ENCODE data around the gene LENG9. TPM values are rescaled to one million over a fixed set of nuclear protein-coding genes. Genes with fewer than 3 reads are reported as not detected.
A peak's percentile ranks its signal among the peaks of the same experiment; 100 is the strongest.

LENG9 gene
- total and polyA plus RNA-seq, 7 experiments from 2014 or later = 0.09 to 6.1 (median 3.6) TPM

- no peaks in the 10 kb centered on the region for H3K27me3 Mint-ChIP-seq
- peaks cover 0 to 3% (median 0%) of the 10 kb centered on the region in 3 experiments for H3K36me3 ChIP-seq (ENCODE audit: control insufficient read depth in 2 of 3, insufficient read depth in 3 of 3, low read length in 3 of 3)
- no peak for DNase-seq
- no peak overlapping the region for H3K4me3 Mint-ChIP-seq
- peaks cover 0 to 5% of the 10 kb centered on the region in 2 donors for H3K4me1 ChIP-seq (ENCODE audit: control insufficient read depth in 2 of 2, insufficient read depth in 2 of 2, low read length in 2 of 2)
- H3K9me3 Mint-ChIP-seq = no peaks in the 10 kb centered on the region
- H3K27ac ChIP-seq (ENCODE audit: low read depth, low read length) = no peak overlapping the region
- peaks cover 4 to 10% (median 8%) of the 10 kb centered on the region in 5 donors for H3K36me3 Mint-ChIP-seq
- peak; percentile 62 for ATAC-seq
- ChIA-PET POLR2A (interaction anchor here (1.0 to 6.5 kb wide), 3 partner anchors 9 to 19 kb away, joined by 3 to 39 read pairs (median 3); partner anchors contain the start of gene LENG8), CTCF (no interaction called here)
- no peaks in the 10 kb centered on the region for H3K27me3 ChIP-seq (ENCODE audit: control insufficient read depth in 2 of 2, insufficient read depth in 2 of 2, low read length in 2 of 2)
- H3K4me1 Mint-ChIP-seq = peaks cover 15 to 41% (median 23%) of the 10 kb centered on the region in 7 donors
- intact Hi-C loops (cut with micrococcal nuclease) = loop anchor here in 1 of 2 donors (5.0 kb wide), 1 partner anchor 112 kb away; no protein-coding TSS in a partner anchor
- no peak overlapping the region for H3K4me3 ChIP-seq (ENCODE audit: low read length)
- no peaks in the 10 kb centered on the region for H3K9me3 ChIP-seq (ENCODE audit: control insufficient read depth in 2 of 3, low read length in 3 of 3)
- H3K27ac Mint-ChIP-seq = peak overlapping the region in 2 of 9 donors; percentile 42 to 59
Measured at GRCh38 chr19:54439174-54439851, 24.3 kb downstream of the LENG9 start.

GRCh38 chr19:54436628-54437252 is 26.8 kb downstream of the LENG9 start:
- DNase-seq = peak in 1 of 9 donors; percentile 1
- H3K27ac Mint-ChIP-seq = peak overlapping the region in 5 of 9 donors; percentile 14 to 78 (median 26)
- peaks cover 0 to 3% (median 0%) of the 10 kb centered on the region in 3 experiments for H3K36me3 ChIP-seq (ENCODE audit: control insufficient read depth in 2 of 3, insufficient read depth in 3 of 3, low read length in 3 of 3)
- CTCF ChIA-PET = no interaction called here
- intact Hi-C loops (cut with micrococcal nuclease) = loop anchor here in 1 of 2 donors (5.0 kb wide), 1 partner anchor 109 kb away; no protein-coding TSS in a partner anchor
- peaks cover 13 to 39% (median 28%) of the 10 kb centered on the region in 7 donors for H3K4me1 Mint-ChIP-seq
- no peaks in the 10 kb centered on the region for H3K27me3 ChIP-seq (ENCODE audit: control insufficient read depth in 2 of 2, insufficient read depth in 2 of 2, low read length in 2 of 2)
- no peak overlapping the region for H3K4me3 Mint-ChIP-seq
- H3K4me1 ChIP-seq (ENCODE audit: control insufficient read depth in 2 of 2, insufficient read depth in 2 of 2, low read length in 2 of 2) = peaks cover 0 to 6% of the 10 kb centered on the region in 2 donors
- H3K36me3 Mint-ChIP-seq = peaks cover 0 to 4% (median 0%) of the 10 kb centered on the region in 5 donors
- no peak overlapping the region for H3K27ac ChIP-seq (ENCODE audit: low read depth, low read length)
- ATAC-seq = no peak
- POLR2A ChIA-PET = interaction anchor here (6.5 kb wide), 1 partner anchor 12 kb away, joined by 39 read pairs; the partner anchor contains the start of gene LENG8
- H3K4me3 ChIP-seq (ENCODE audit: low read length) = no peak overlapping the region
- H3K9me3 Mint-ChIP-seq = no peaks in the 10 kb centered on the region
- no peaks in the 10 kb centered on the region for H3K9me3 ChIP-seq (ENCODE audit: control insufficient read depth in 2 of 3, low read length in 3 of 3)
- H3K27me3 Mint-ChIP-seq = no peaks in the 10 kb centered on the region

DNA sequence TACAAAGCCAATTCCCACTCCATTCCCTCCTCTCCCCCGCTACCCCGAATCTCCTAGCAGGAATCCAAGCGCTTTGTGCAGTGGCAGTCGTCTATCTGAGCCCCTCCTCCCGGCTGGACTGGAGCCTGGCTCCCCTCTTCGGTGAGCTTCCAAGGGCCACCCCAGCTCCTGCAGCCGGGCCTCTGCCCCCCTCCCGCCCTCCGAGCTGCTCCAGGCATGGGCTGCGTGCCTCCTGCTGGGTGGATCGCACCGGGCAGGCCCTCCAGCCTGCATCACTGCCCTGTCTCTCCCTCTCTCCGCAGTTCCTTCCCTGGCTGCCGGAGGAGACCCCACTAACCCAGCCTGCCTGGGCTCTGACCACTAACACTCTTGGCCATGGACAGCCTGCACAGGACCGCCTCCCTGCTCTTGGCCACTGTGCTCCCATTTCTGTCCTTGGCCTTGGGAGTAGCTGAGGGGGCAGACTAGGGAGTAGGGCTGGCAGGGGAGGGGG is 27.5 kb downstream of the LENG9 start:
- peaks cover 0 to 3% (median 0%) of the 10 kb centered on the region in 5 donors for H3K27me3 Mint-ChIP-seq
- peaks cover 0 to 4% (median 0%) of the 10 kb centered on the region in 5 donors for H3K36me3 Mint-ChIP-seq
- CTCF ChIA-PET = no interaction called here
- no peaks in the 10 kb centered on the region for H3K9me3 Mint-ChIP-seq
- peaks cover 0 to 6% of the 10 kb centered on the region in 2 donors for H3K4me1 ChIP-seq (ENCODE audit: control insufficient read depth in 2 of 2, insufficient read depth in 2 of 2, low read length in 2 of 2)
- ATAC-seq = no peak
- no peaks in the 10 kb centered on the region for H3K27me3 ChIP-seq (ENCODE audit: control insufficient read depth in 2 of 2, insufficient read depth in 2 of 2, low read length in 2 of 2)
- H3K27ac Mint-ChIP-seq = peak overlapping the region in 2 of 9 donors; percentile 14 to 61
- peaks cover 17 to 41% (median 32%) of the 10 kb centered on the region in 7 donors for H3K4me1 Mint-ChIP-seq
- POLR2A ChIA-PET = interaction anchor here (6.5 kb wide), 1 partner anchor 12 kb away, joined by 39 read pairs; the partner anchor contains the start of gene LENG8
- intact Hi-C loops (cut with micrococcal nuclease) = loop anchor here in 1 of 2 donors (5.0 kb wide), 1 partner anchor 109 kb away; no protein-coding TSS in a partner anchor
- H3K27ac ChIP-seq (ENCODE audit: low read depth, low read length) = no peak overlapping the region
- H3K9me3 ChIP-seq (ENCODE audit: control insufficient read depth in 2 of 3, low read length in 3 of 3) = no peaks in the 10 kb centered on the region
- peaks cover 0 to 3% (median 0%) of the 10 kb centered on the region in 3 experiments for H3K36me3 ChIP-seq (ENCODE audit: control insufficient read depth in 2 of 3, insufficient read depth in 3 of 3, low read length in 3 of 3)
- no peak overlapping the region for H3K4me3 ChIP-seq (ENCODE audit: low read length)
- peak in 1 of 9 donors; percentile 7 for DNase-seq
- H3K4me3 Mint-ChIP-seq = no peak overlapping the region

DNA sequence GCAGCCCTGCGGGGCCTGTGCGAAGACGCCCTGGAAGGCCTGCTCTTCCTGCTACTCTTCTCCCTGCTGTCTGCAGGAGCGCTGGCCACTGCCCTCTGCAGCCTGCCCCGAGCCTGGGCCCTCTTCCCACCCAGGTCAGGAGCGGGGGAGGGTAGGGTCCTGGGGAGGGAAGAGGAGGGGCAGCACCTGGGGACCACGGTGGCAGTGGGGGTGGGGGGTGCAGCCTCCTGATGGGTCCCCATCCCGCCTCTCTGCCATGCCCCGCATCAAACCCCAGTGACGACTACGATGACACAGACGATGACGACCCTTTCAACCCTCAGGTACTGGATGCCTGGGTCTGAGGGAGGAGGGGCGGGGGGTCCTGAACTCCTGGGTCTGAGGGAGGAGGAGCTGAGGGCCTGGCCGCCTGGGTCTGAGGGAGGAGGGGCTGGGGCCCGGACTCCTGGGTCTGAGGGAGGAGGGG is 28.0 kb downstream of the LENG9 start:
- intact Hi-C loops (cut with micrococcal nuclease) = loop anchor here in 1 of 2 donors (5.0 kb wide), 1 partner anchor 108 kb away; no protein-coding TSS in a partner anchor

GRCh38 chr19:54434873-54435214 is 28.7 kb downstream of the LENG9 start:
- H3K4me3 Mint-ChIP-seq = peak overlapping the region in 5 of 10 donors; percentile 21 to 63 (median 45)
- intact Hi-C loops (cut with micrococcal nuclease) = loop anchor here in 1 of 2 donors (5.0 kb wide), 1 partner anchor 108 kb away; no protein-coding TSS in a partner anchor
- H3K27ac Mint-ChIP-seq = peak overlapping the region in 2 of 9 donors; percentile 14 to 77
- Histone ChIP-seq H3K4me1 (ENCODE audit: control insufficient read depth in 2 of 2, insufficient read depth in 2 of 2, low read length in 2 of 2) (peaks cover 0 to 10% of the 10 kb centered on the region in 2 donors), H3K9me3 (ENCODE audit: control insufficient read depth in 2 of 3, low read length in 3 of 3) (no peaks in the 10 kb centered on the region), H3K27ac (ENCODE audit: low read depth, low read length) (no peak overlapping the region), H3K27me3 (ENCODE audit: control insufficient read depth in 2 of 2, insufficient read depth in 2 of 2, low read length in 2 of 2) (no peaks in the 10 kb centered on the region), H3K4me3 (ENCODE audit: low read length) (no peak overlapping the region), H3K36me3 (ENCODE audit: control insufficient read depth in 2 of 3, insufficient read depth in 3 of 3, low read length in 3 of 3) (peaks cover 0 to 3% (median 0%) of the 10 kb centered on the region in 3 experiments)
- H3K36me3 Mint-ChIP-seq = peaks cover 0 to 4% (median 0%) of the 10 kb centered on the region in 5 donors
- peaks cover 20 to 43% (median 33%) of the 10 kb centered on the region in 7 donors for H3K4me1 Mint-ChIP-seq
- peak; percentile 27 for ATAC-seq
- H3K9me3 Mint-ChIP-seq = no peaks in the 10 kb centered on the region
- DNase-seq = peak in 1 of 9 donors; percentile 7
- ChIA-PET POLR2A (interaction anchor here (6.5 kb wide), 1 partner anchor 14 kb away, joined by 39 read pairs; the partner anchor contains the start of gene LENG8), CTCF (no interaction called here)
- peaks cover 0 to 5% (median 0%) of the 10 kb centered on the region in 5 donors for H3K27me3 Mint-ChIP-seq

More for the DNA sequence above, 28.0 kb downstream of the LENG9 start:
- H3K27me3 ChIP-seq (ENCODE audit: control insufficient read depth in 2 of 2, insufficient read depth in 2 of 2, low read length in 2 of 2) = no peaks in the 10 kb centered on the region
- H3K9me3 Mint-ChIP-seq = no peaks in the 10 kb centered on the region
- peaks cover 20 to 43% (median 33%) of the 10 kb centered on the region in 7 donors for H3K4me1 Mint-ChIP-seq
- ATAC-seq (no peak), DNase-seq (peak in 1 of 9 donors; percentile 7)
- peaks cover 0 to 6% of the 10 kb centered on the region in 2 donors for H3K4me1 ChIP-seq (ENCODE audit: control insufficient read depth in 2 of 2, insufficient read depth in 2 of 2, low read length in 2 of 2)
- H3K36me3 ChIP-seq (ENCODE audit: control insufficient read depth in 2 of 3, insufficient read depth in 3 of 3, low read length in 3 of 3) = peaks cover 0 to 3% (median 0%) of the 10 kb centered on the region in 3 experiments
- H3K4me3 Mint-ChIP-seq = no peak overlapping the region
- no peaks in the 10 kb centered on the region for H3K9me3 ChIP-seq (ENCODE audit: control insufficient read depth in 2 of 3, low read length in 3 of 3)
- H3K36me3 Mint-ChIP-seq = peaks cover 0 to 4% (median 0%) of the 10 kb centered on the region in 5 donors
- no peak overlapping the region for H3K27ac ChIP-seq (ENCODE audit: low read depth, low read length)
- H3K4me3 ChIP-seq (ENCODE audit: low read length) = no peak overlapping the region
- no peak overlapping the region for H3K27ac Mint-ChIP-seq
- H3K27me3 Mint-ChIP-seq = peaks cover 0 to 5% (median 0%) of the 10 kb centered on the region in 5 donors
- ChIA-PET CTCF (no interaction called here), POLR2A (interaction anchor here (6.5 kb wide), 1 partner anchor 13 kb away, joined by 39 read pairs; the partner anchor contains the start of gene LENG8)
